NB4 (cell line): ENCODE data around the gene MYO18A.

Experiments used
- CTCF ChIP-seq: IDR thresholded peaks from one replicate; pipeline ENCODE4 v1.5.1; 2012; ENCODE audit warnings: low read depth, low read length
- MYC ChIP-seq: IDR thresholded peaks from 2 replicates; pipeline ENCODE4 v1.6.1; 2011; ENCODE audit warnings: low read depth, low read length
- POLR2A ChIP-seq: IDR thresholded peaks from 2 replicates; pipeline ENCODE4 v1.6.1; 2011; ENCODE audit warnings: mild to moderate bottlenecking; ENCODE audit not compliant: insufficient read length; ENCODE audit errors: extremely low read depth

GRCh38 chr17:29111816-29112499 is 68.2 kb downstream of the MYO18A start:
- TF ChIP-seq CTCF (peak; percentile 99), MYC (peak; percentile 99), POLR2A (no peak)
